GM18873 (cell line): ENCODE data around the gene ZSWIM6.

ENCODE experiments used
- ATAC-seq: cut with Tn5 transposase; IDR thresholded peaks from one replicate; pipeline ENCODE4 v1.9.1; 2021; ENCODE audit warnings: mild to moderate bottlenecking, moderate library complexity, moderate number of reproducible peaks; ENCODE audit not compliant: unreplicated experiment, low FRiP score

The ZSWIM6 gene

GRCh38 chr5:61331407-61332357 is at the start of gene ZSWIM6:
Gene ZSWIM6, plus strand, starts transcription at chr5:61332258. Its CDS starts 15 bp downstream, at chr5:61332273.
- ATAC-seq = peak; percentile 56

GRCh38 chr5:61283471-61283870 is 48.6 kb upstream of the ZSWIM6 start:
- no peak for ATAC-seq

- ATAC-seq = no peak
Measured at GRCh38 chr5:61285531-61285930, 46.5 kb upstream of the ZSWIM6 start.

GRCh38 chr5:61286446-61287132 is 45.5 kb upstream of the ZSWIM6 start:
- ATAC-seq = no peak

- no peak for ATAC-seq
Measured at GRCh38 chr5:61287474-61287873, 44.6 kb upstream of the ZSWIM6 start.

- no peak for ATAC-seq
Measured at GRCh38 chr5:61289241-61289640, 42.8 kb upstream of the ZSWIM6 start.

- ATAC-seq = no peak
Measured at GRCh38 chr5:61289669-61290306, 42.3 kb upstream of the ZSWIM6 start.

GRCh38 chr5:61290791-61291210 is 41.3 kb upstream of the ZSWIM6 start:
- no peak for ATAC-seq

- ATAC-seq = no peak
Measured at GRCh38 chr5:61292062-61292657, 39.9 kb upstream of the ZSWIM6 start.

- no peak for ATAC-seq
Measured at GRCh38 chr5:61293071-61293470, 39.0 kb upstream of the ZSWIM6 start.

GRCh38 chr5:61293873-61294272 is 38.2 kb upstream of the ZSWIM6 start:
- ATAC-seq = no peak

- ATAC-seq = no peak
Measured at GRCh38 chr5:61295365-61295764, 36.7 kb upstream of the ZSWIM6 start.

GRCh38 chr5:61298066-61298465 is 34.0 kb upstream of the ZSWIM6 start:
- ATAC-seq = no peak

- ATAC-seq = no peak
Measured at GRCh38 chr5:61298580-61298979, 33.5 kb upstream of the ZSWIM6 start.

GRCh38 chr5:61299261-61299681 is 32.8 kb upstream of the ZSWIM6 start:
- no peak for ATAC-seq

GRCh38 chr5:61301341-61302199 is 30.5 kb upstream of the ZSWIM6 start:
- no peak for ATAC-seq

- no peak for ATAC-seq
Measured at GRCh38 chr5:61302200-61302563, 29.9 kb upstream of the ZSWIM6 start.

GRCh38 chr5:61303346-61303745 is 28.7 kb upstream of the ZSWIM6 start:
- no peak for ATAC-seq

GRCh38 chr5:61304590-61305381 is 27.3 kb upstream of the ZSWIM6 start:
- no peak for ATAC-seq
